ENCODE measurements around the gene TELO2. TPM values are rescaled to one million over a fixed set of nuclear protein-coding genes. Genes with fewer than 3 reads are reported as not detected.
A peak's percentile ranks its signal among the peaks of the same experiment; 100 is the strongest.

TELO2 gene
- total and polyA plus RNA-seq, 12 donors: 14.5 to 50.5 (median 20.8) TPM

DNA sequence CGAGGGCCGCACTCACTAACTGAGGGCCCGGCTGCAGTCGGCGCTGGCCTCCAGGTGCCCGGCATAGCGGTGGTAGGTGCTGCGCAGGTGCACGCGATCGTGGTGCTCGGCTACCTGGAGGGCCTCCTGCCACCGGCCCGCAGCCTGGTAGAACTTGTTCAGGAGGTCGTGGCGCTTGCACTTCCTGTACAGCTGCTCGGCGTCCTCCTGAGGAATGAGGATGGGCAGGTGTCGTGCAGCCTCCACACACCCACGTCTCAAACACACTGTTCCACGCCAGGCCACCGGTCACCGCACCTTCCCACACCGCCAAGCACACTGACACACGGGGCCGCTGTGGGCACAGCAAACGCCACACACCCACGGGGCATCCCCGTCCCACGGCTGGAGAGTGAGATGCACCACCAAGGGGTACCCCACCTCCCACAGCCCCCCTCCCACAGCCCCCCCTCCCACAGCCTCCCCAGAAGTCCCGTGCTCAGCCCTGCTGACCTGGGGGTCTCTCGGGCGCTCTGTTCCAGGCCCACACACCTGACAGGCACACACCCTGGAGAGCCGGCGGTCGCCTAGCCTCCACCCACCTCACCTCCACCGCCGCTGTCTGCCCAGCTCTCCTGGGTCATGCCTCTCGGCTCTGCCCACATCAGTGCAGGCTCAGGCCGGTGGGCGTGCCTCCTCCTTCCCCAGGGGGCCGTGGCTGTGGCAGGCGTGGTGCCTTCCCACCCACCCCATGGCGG lies 32.9 kb downstream of the TELO2 start:
- H3K27ac ChIP-seq: no peak overlapping the region
- WGBS, 2 donors: 92% methylated on average over 38 to 44 of the region's 44 CpGs
- ATAC-seq (no peak), DNase-seq (peak in 1 of 2 donors; percentile 10)
- peaks cover 23 to 45% (median 36%) of the 10 kb centered on the region in 9 donors for H3K4me1 ChIP-seq
- no peak overlapping the region for H3K4me3 ChIP-seq
- intact Hi-C loops (cut with DNase I): no loop called here
- no peaks in the 10 kb centered on the region for H3K27me3 ChIP-seq
- peaks cover 0 to 25% (median 0%) of the 10 kb centered on the region in 9 donors for H3K36me3 ChIP-seq
- TF ChIP-seq, protein P1, sequence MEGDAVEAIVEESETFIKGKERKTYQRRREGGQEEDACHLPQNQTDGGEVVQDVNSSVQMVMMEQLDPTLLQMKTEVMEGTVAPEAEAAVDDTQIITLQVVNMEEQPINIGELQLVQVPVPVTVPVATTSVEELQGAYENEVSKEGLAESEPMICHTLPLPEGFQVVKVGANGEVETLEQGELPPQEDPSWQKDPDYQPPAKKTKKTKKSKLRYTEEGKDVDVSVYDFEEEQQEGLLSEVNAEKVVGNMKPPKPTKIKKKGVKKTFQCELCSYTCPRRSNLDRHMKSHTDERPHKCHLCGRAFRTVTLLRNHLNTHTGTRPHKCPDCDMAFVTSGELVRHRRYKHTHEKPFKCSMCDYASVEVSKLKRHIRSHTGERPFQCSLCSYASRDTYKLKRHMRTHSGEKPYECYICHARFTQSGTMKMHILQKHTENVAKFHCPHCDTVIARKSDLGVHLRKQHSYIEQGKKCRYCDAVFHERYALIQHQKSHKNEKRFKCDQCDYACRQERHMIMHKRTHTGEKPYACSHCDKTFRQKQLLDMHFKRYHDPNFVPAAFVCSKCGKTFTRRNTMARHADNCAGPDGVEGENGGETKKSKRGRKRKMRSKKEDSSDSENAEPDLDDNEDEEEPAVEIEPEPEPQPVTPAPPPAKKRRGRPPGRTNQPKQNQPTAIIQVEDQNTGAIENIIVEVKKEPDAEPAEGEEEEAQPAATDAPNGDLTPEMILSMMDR (IDR thresholded peaks at IDR 0.05): no peak
- no peaks in the 10 kb centered on the region for H3K9me3 ChIP-seq

- ATAC-seq (no peak), DNase-seq (peak in 1 of 2 donors; percentile 13)
- Histone ChIP-seq H3K4me3 (no peak overlapping the region), H3K27ac (peak overlapping the region in 8 of 10 donors; percentile 2 to 65 (median 44)), H3K4me1 (peaks cover 29 to 53% (median 44%) of the 10 kb centered on the region in 9 donors), H3K36me3 (peaks cover 0 to 25% (median 0%) of the 10 kb centered on the region in 9 donors), H3K9me3 (no peaks in the 10 kb centered on the region), H3K27me3 (no peaks in the 10 kb centered on the region)
- 85 to 89% methylated on average over 31 to 38 of the region's 38 CpGs for WGBS, 2 donors
- intact Hi-C loops (cut with DNase I): no loop called here
- TF ChIP-seq, protein P1 (IDR thresholded peaks at IDR 0.05): no peak
These were observed 33.7 kb downstream of the TELO2 start for GRCh38 chr16:1526608-1527555.

- intact Hi-C loops (cut with DNase I): no loop called here
- H3K4me1 ChIP-seq: peaks cover 41 to 66% (median 57%) of the 10 kb centered on the region in 9 donors
These were observed 35.0 kb downstream of the TELO2 start for GRCh38 chr16:1527836-1528811.

More at GRCh38 chr16:1527836-1528811, 35.0 kb downstream of the TELO2 start:
- peak; percentile 18 to 42 (median 32) for ATAC-seq
- H3K9me3 ChIP-seq: no peaks in the 10 kb centered on the region
- H3K36me3 ChIP-seq: peaks cover 0 to 18% (median 0%) of the 10 kb centered on the region in 9 donors
- TF ChIP-seq, protein P1 (IDR thresholded peaks at IDR 0.05): no peak
- H3K27me3 ChIP-seq: peaks cover 0 to under 1% (median 0%) of the 10 kb centered on the region in 7 donors
- H3K4me3 ChIP-seq: no peak overlapping the region
- H3K27ac ChIP-seq: peak overlapping the region; percentile 2 to 99 (median 44)
- peak; percentile 67 to 76 for DNase-seq
- 28 to 34% methylated on average over 42 of the region's 42 CpGs for WGBS, 2 donors
